ENCODE data around the gene MDM1. TPM values are rescaled to one million over a fixed set of nuclear protein-coding genes. Genes with fewer than 3 reads are reported as not detected.

Gene MDM1
- total and polyA plus RNA-seq, 2 experiments from 2014 or later = 3.6 to 14.9 TPM

DNA sequence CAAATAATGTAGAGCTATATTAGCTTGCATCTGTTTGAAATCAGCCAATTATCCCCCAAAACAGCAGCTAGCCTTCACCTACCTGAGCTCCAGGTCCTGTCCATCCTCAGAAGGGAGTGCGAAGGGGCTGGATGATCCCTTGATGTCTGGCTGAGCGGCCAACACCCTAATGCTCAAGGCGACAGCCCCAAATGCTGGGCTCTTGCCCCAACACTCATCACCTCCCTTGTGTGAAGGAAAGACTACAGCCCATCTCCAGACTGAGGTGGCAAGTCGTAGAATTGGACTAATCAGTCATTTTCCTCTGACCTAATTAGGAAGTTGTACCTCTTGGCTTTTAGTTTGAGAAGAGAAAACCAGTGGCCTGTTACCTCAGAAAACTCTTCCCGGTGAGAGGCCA is 16.3 kb upstream of the MDM1 start:
- no peak overlapping the region for H3K27ac ChIP-seq
- H2AFZ ChIP-seq = no peak overlapping the region
- WGBS (ENCODE audit: low lambda C conversion rate, missing lambda C conversion rate) = 89% methylated on average over 5 of the region's 5 CpGs
- H3K4me1 ChIP-seq (ENCODE audit: insufficient read depth) = no peaks in the 10 kb centered on the region
- H3K9me3 ChIP-seq (ENCODE audit: low read depth) = no peaks in the 10 kb centered on the region
- no peak overlapping the region for H3K4me2 ChIP-seq
- TF ChIP-seq EZH2 (IDR thresholded peaks at IDR 0.05; ENCODE audit: borderline replicate concordance) (no peak), EZH2phosphoT487 (IDR thresholded peaks at IDR 0.05; ENCODE audit: low read depth, severe bottlenecking, unreplicated experiment) (no peak)
- TF ChIP-seq, protein P1, sequence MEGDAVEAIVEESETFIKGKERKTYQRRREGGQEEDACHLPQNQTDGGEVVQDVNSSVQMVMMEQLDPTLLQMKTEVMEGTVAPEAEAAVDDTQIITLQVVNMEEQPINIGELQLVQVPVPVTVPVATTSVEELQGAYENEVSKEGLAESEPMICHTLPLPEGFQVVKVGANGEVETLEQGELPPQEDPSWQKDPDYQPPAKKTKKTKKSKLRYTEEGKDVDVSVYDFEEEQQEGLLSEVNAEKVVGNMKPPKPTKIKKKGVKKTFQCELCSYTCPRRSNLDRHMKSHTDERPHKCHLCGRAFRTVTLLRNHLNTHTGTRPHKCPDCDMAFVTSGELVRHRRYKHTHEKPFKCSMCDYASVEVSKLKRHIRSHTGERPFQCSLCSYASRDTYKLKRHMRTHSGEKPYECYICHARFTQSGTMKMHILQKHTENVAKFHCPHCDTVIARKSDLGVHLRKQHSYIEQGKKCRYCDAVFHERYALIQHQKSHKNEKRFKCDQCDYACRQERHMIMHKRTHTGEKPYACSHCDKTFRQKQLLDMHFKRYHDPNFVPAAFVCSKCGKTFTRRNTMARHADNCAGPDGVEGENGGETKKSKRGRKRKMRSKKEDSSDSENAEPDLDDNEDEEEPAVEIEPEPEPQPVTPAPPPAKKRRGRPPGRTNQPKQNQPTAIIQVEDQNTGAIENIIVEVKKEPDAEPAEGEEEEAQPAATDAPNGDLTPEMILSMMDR (IDR thresholded peaks at IDR 0.05; ENCODE audit: poor library complexity) = no peak
- DNase-seq (ENCODE audit: low spot score) = no peak
- H4K20me1 ChIP-seq (ENCODE audit: insufficient read depth, poor library complexity, severe bottlenecking) = no peaks in the 10 kb centered on the region
- no peaks in the 10 kb centered on the region for H3K79me2 ChIP-seq
- no peaks in the 10 kb centered on the region for H3K36me3 ChIP-seq (replicated peaks; ENCODE audit: insufficient read depth, low read depth)
- H3K4me3 ChIP-seq = no peak overlapping the region
- H3K9me2 ChIP-seq (replicated peaks; ENCODE audit: insufficient read depth) = no peaks in the 10 kb centered on the region
- no peaks in the 10 kb centered on the region for H3K27me3 ChIP-seq

DNA sequence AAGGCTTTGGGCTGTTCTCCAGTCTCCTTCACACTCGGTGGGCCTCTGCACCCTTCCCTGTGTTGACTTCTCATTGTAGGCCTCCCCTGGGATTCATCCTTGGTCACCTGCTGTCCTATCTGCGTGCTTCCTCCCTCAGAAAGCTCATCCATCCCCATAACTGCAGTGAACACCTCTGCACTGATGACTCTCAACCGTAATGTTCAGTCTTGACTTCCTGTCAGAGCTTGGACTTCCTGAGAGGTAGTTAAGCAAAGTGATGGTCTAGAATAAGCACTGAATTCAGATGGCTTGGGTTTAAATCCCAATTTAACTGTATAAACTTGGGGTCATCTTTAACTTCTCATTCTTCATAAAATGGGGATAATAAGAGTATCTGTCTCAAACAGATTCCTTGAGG is 13.6 kb upstream of the MDM1 start:
- DNase-seq (ENCODE audit: low spot score) = no peak
- Histone ChIP-seq H3K9me3 (ENCODE audit: low read depth) (no peaks in the 10 kb centered on the region), H3K4me1 (ENCODE audit: insufficient read depth) (no peaks in the 10 kb centered on the region), H3K4me3 (no peak overlapping the region), H3K9me2 (replicated peaks; ENCODE audit: insufficient read depth) (no peaks in the 10 kb centered on the region), H2AFZ (no peak overlapping the region), H3K4me2 (no peak overlapping the region), H3K79me2 (no peaks in the 10 kb centered on the region), H3K36me3 (replicated peaks; ENCODE audit: insufficient read depth, low read depth) (no peaks in the 10 kb centered on the region), H3K27ac (no peak overlapping the region), H4K20me1 (ENCODE audit: insufficient read depth, poor library complexity, severe bottlenecking) (no peaks in the 10 kb centered on the region), H3K27me3 (no peaks in the 10 kb centered on the region)
- TF ChIP-seq, protein P1 (IDR thresholded peaks at IDR 0.05; ENCODE audit: poor library complexity) = no peak
- TF ChIP-seq EZH2phosphoT487 (IDR thresholded peaks at IDR 0.05; ENCODE audit: low read depth, severe bottlenecking, unreplicated experiment) (no peak), EZH2 (IDR thresholded peaks at IDR 0.05; ENCODE audit: borderline replicate concordance) (no peak)
- 76% methylated on average over 3 of the region's 3 CpGs for WGBS (ENCODE audit: low lambda C conversion rate, missing lambda C conversion rate)

DNA sequence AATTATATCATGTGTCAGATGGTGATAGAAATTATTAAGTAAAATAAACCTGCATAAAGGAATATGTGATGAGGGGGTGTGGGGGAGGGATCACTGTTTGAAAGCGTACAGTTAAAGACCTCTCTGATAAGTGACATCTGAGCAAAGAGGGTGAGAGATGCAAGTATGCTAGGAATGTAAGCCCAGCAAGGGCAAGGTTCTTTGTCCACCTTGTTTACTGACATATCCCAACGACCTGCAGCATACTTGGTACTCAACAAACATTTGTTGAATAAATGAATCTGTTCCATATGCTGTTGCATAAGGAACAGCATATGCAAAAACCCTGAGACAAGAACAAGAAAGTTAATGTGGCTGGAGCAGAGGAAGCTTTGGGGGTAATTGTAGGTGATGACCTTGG is 12.0 kb upstream of the MDM1 start:
- TF ChIP-seq EZH2phosphoT487 (IDR thresholded peaks at IDR 0.05; ENCODE audit: low read depth, severe bottlenecking, unreplicated experiment) (no peak), EZH2 (IDR thresholded peaks at IDR 0.05; ENCODE audit: borderline replicate concordance) (no peak)
- TF ChIP-seq, protein P1 (IDR thresholded peaks at IDR 0.05; ENCODE audit: poor library complexity) = no peak
- H3K36me3 ChIP-seq (replicated peaks; ENCODE audit: insufficient read depth, low read depth) = no peaks in the 10 kb centered on the region
- H3K27ac ChIP-seq = no peak overlapping the region
- no peaks in the 10 kb centered on the region for H4K20me1 ChIP-seq (ENCODE audit: insufficient read depth, poor library complexity, severe bottlenecking)
- H3K4me2 ChIP-seq = no peak overlapping the region
- no peaks in the 10 kb centered on the region for H3K9me2 ChIP-seq (replicated peaks; ENCODE audit: insufficient read depth)
- H3K4me3 ChIP-seq = no peak overlapping the region
- H2AFZ ChIP-seq = no peak overlapping the region
- H3K4me1 ChIP-seq (ENCODE audit: insufficient read depth) = no peaks in the 10 kb centered on the region
- H3K27me3 ChIP-seq = no peaks in the 10 kb centered on the region
- 25% methylated on average over 2 of the region's 2 CpGs for WGBS (ENCODE audit: low lambda C conversion rate, missing lambda C conversion rate)
- no peaks in the 10 kb centered on the region for H3K9me3 ChIP-seq (ENCODE audit: low read depth)
- no peak for DNase-seq (ENCODE audit: low spot score)
- no peaks in the 10 kb centered on the region for H3K79me2 ChIP-seq

DNA sequence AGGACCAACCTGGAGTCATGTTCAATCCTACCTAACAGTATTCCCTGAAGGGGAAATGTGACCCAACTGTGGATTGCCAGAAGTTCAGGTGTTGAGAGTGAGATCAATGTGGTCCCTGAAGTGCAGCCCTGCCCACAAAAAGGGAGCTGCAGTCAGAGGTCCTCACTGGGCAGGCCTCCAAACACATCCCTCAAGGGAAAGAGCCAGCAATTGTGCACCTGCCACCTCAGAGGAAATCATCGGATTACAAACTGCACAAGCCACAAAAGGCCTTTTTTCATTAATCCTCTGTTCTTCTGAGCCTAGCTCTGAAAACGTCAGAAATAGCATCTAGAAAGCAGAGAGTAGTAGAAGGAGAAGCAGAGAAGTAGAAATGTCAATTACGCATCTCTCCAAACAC is 10.8 kb upstream of the MDM1 start:
- Histone ChIP-seq H3K4me1 (ENCODE audit: insufficient read depth) (no peaks in the 10 kb centered on the region), H3K9me2 (replicated peaks; ENCODE audit: insufficient read depth) (no peaks in the 10 kb centered on the region), H3K27me3 (no peaks in the 10 kb centered on the region), H4K20me1 (ENCODE audit: insufficient read depth, poor library complexity, severe bottlenecking) (no peaks in the 10 kb centered on the region), H3K9me3 (ENCODE audit: low read depth) (no peaks in the 10 kb centered on the region), H3K4me2 (no peak overlapping the region), H3K79me2 (no peaks in the 10 kb centered on the region), H3K4me3 (no peak overlapping the region), H3K36me3 (replicated peaks; ENCODE audit: insufficient read depth, low read depth) (no peaks in the 10 kb centered on the region), H3K27ac (no peak overlapping the region), H2AFZ (no peak overlapping the region)
- DNase-seq (ENCODE audit: low spot score) = no peak
- TF ChIP-seq, protein P1 (IDR thresholded peaks at IDR 0.05; ENCODE audit: poor library complexity) = no peak
- no peak for TF ChIP-seq EZH2 (IDR thresholded peaks at IDR 0.05; ENCODE audit: borderline replicate concordance)
- no peak for TF ChIP-seq EZH2phosphoT487 (IDR thresholded peaks at IDR 0.05; ENCODE audit: low read depth, severe bottlenecking, unreplicated experiment)
- 80% methylated on average over 3 of the region's 3 CpGs for WGBS (ENCODE audit: low lambda C conversion rate, missing lambda C conversion rate)

Data from hepatocyte (in vitro differentiated cells).